Measurements from ENCODE around the gene SRL. TPM values are rescaled to one million over a fixed set of nuclear protein-coding genes. Genes with fewer than 3 reads are reported as not detected.

SRL gene
- total and polyA plus RNA-seq, 4 donors, result 0.30 to 2.9 (median 1.2) TPM

DNA sequence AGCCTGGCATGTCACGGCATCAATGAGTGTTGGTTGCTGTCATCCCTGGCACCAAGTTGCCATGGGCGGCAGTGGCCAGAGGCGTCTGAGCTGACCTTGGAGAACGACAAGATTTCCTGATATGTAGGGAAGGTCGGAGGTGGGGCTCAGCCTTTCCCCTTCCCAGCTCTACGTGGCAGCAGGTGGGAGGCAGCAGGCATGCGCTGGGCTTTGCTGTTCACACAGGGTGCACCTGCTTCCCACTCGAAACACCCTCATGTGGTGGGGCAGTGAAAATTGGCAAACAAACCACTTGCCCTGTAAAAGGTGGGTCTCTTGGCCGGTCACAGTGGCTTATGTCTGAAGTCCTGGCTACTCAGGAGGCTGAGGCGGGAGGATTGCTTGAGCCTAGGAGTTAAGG lies 43.3 kb upstream of the SRL start:
- WGBS, 2 donors, result 82 to 84% methylated on average over 10 of the region's 10 CpGs
- Histone ChIP-seq H3K9me3 (ENCODE audit: control insufficient read depth in 4 of 4, insufficient read depth in 3 of 4, low read length in 3 of 4) (peaks cover 0 to 4% (median 0%) of the 10 kb centered on the region in 4 donors), H3K36me3 (ENCODE audit: control insufficient read depth in 4 of 4, insufficient read depth in 4 of 4, low read length in 4 of 4) (no peaks in the 10 kb centered on the region), H3K27ac (ENCODE audit: low read depth in 1 of 2, low read length in 1 of 2) (no peak overlapping the region), H3K27me3 (ENCODE audit: control insufficient read depth in 3 of 3, insufficient read depth in 3 of 3, low read length in 2 of 3) (no peaks in the 10 kb centered on the region), H3K4me3 (no peak overlapping the region), H3K4me1 (ENCODE audit: control insufficient read depth in 5 of 5, insufficient read depth in 5 of 5, low read length in 5 of 5) (peaks cover 0 to 9% (median 3%) of the 10 kb centered on the region in 5 donors), H3K9ac (ENCODE audit: insufficient read depth in 1 of 2, low read length in 2 of 2) (no peak overlapping the region)
- TF ChIP-seq, protein P1, sequence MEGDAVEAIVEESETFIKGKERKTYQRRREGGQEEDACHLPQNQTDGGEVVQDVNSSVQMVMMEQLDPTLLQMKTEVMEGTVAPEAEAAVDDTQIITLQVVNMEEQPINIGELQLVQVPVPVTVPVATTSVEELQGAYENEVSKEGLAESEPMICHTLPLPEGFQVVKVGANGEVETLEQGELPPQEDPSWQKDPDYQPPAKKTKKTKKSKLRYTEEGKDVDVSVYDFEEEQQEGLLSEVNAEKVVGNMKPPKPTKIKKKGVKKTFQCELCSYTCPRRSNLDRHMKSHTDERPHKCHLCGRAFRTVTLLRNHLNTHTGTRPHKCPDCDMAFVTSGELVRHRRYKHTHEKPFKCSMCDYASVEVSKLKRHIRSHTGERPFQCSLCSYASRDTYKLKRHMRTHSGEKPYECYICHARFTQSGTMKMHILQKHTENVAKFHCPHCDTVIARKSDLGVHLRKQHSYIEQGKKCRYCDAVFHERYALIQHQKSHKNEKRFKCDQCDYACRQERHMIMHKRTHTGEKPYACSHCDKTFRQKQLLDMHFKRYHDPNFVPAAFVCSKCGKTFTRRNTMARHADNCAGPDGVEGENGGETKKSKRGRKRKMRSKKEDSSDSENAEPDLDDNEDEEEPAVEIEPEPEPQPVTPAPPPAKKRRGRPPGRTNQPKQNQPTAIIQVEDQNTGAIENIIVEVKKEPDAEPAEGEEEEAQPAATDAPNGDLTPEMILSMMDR (IDR thresholded peaks at IDR 0.05; ENCODE audit: control extremely low read depth, extremely low read depth), result no peak
- ATAC-seq (ENCODE audit: insufficient read depth, low FRiP score) (no peak), DNase-seq (no peak)

DNA sequence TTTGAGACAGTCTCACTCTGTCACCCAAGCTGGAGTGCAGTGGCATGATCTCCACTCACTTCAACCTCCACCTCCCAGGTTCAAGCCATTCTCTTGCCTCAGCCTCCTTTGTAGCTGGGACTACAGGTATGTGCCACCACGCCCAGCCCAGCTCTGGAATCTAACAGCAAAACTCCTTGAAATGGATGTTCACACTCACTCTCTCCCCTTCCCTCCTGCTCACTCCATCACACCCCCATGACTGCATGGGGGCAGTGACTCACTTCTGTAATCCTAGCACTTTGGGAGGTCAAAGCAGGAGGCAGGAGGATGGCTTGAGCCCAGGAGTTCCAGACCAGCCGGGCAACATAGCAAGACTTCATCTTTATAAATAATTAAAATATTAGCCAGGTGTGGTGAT lies 42.1 kb upstream of the SRL start:
- Histone ChIP-seq H3K4me3 (no peak overlapping the region), H3K27me3 (ENCODE audit: control insufficient read depth in 3 of 3, insufficient read depth in 3 of 3, low read length in 2 of 3) (no peaks in the 10 kb centered on the region), H3K4me1 (ENCODE audit: control insufficient read depth in 5 of 5, insufficient read depth in 5 of 5, low read length in 5 of 5) (peaks cover 0 to 7% (median 3%) of the 10 kb centered on the region in 5 donors), H3K9ac (ENCODE audit: insufficient read depth in 1 of 2, low read length in 2 of 2) (no peak overlapping the region), H3K36me3 (ENCODE audit: control insufficient read depth in 4 of 4, insufficient read depth in 4 of 4, low read length in 4 of 4) (no peaks in the 10 kb centered on the region), H3K27ac (ENCODE audit: low read depth in 1 of 2, low read length in 1 of 2) (no peak overlapping the region), H3K9me3 (ENCODE audit: control insufficient read depth in 4 of 4, insufficient read depth in 3 of 4, low read length in 3 of 4) (peaks cover 0 to 4% (median 0%) of the 10 kb centered on the region in 4 donors)
- TF ChIP-seq, protein P1 (IDR thresholded peaks at IDR 0.05; ENCODE audit: control extremely low read depth, extremely low read depth), result no peak
- DNase-seq (no peak), ATAC-seq (ENCODE audit: insufficient read depth, low FRiP score) (no peak)
- 72 to 92% methylated on average over 2 of the region's 2 CpGs for WGBS, 2 donors

DNA sequence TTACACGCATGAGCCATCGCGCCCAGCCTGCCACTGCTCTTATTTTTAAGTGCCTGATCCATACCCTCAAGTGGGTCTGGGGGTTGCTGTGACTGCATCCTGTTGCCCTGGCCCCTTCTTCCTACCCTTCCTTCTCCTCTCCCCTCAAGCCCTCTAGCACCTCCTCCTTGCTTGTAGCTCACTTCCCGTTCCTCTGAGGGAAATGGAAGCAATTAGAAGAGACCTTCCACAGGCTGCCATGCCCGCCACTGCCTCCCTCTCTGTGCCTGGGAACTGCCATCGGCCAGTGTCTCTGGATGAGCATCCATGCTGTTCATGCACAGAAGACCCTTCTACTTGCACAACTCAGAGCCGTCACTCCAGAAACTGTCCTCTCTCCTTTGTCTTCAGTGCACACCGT lies 41.6 kb upstream of the SRL start:
- WGBS, 2 donors, result 71 to 82% methylated on average over 8 of the region's 8 CpGs
- no peaks in the 10 kb centered on the region for H3K27me3 ChIP-seq (ENCODE audit: control insufficient read depth in 3 of 3, insufficient read depth in 3 of 3, low read length in 2 of 3)

More for the DNA sequence above, 41.6 kb upstream of the SRL start:
- peaks cover 0 to 5% (median 3%) of the 10 kb centered on the region in 5 donors for H3K4me1 ChIP-seq (ENCODE audit: control insufficient read depth in 5 of 5, insufficient read depth in 5 of 5, low read length in 5 of 5)
- H3K9ac ChIP-seq (ENCODE audit: insufficient read depth in 1 of 2, low read length in 2 of 2), result no peak overlapping the region
- TF ChIP-seq, protein P1 (IDR thresholded peaks at IDR 0.05; ENCODE audit: control extremely low read depth, extremely low read depth), result no peak
- ATAC-seq (ENCODE audit: insufficient read depth, low FRiP score), result no peak
- H3K36me3 ChIP-seq (ENCODE audit: control insufficient read depth in 4 of 4, insufficient read depth in 4 of 4, low read length in 4 of 4), result no peaks in the 10 kb centered on the region
- no peak overlapping the region for H3K27ac ChIP-seq (ENCODE audit: low read depth in 1 of 2, low read length in 1 of 2)
- H3K4me3 ChIP-seq, result no peak overlapping the region
- DNase-seq, result no peak
- peaks cover 0 to 4% (median 0%) of the 10 kb centered on the region in 4 donors for H3K9me3 ChIP-seq (ENCODE audit: control insufficient read depth in 4 of 4, insufficient read depth in 3 of 4, low read length in 3 of 4)
